GM18867 (cell line): ENCODE data around the gene SLC25A48.
A peak's percentile ranks its signal among the peaks of the same experiment; 100 is the strongest.
"Not testable (repeated sequence)": the region's sequence is repeated elsewhere in the genome, so short reads cannot be mapped to it uniquely, and the experiment has no call there.

Experiments
- ATAC-seq: cut with Tn5 transposase; IDR thresholded peaks from one replicate; pipeline ENCODE4 v1.9.1; 2021; ENCODE audit warnings: mild to moderate bottlenecking, moderate library complexity; ENCODE audit not compliant: unreplicated experiment

The SLC25A48 gene

GRCh38 chr5:135857630-135858311 lies 23.3 kb downstream of the SLC25A48 start:
- no peak for ATAC-seq

DNA sequence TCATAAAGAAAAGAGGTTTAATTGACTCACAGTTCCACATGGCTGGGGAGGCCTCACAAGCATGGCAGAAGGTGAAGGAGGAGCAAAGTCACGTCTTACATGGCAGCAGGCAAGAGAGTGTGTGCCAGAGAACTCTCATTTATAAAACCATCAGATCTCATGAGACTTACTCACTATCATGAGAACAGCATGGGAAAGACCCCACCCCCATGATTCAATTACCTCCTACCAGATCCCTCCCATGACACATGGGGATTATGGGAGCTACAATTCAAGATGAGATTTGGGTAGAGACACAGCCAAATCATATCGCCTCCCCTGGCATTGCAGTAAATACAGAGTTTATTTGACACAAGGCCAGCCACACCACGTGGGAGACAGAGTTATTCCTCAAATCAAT lies 24.7 kb downstream of the SLC25A48 start:
- ATAC-seq: not testable (repeated sequence)

DNA sequence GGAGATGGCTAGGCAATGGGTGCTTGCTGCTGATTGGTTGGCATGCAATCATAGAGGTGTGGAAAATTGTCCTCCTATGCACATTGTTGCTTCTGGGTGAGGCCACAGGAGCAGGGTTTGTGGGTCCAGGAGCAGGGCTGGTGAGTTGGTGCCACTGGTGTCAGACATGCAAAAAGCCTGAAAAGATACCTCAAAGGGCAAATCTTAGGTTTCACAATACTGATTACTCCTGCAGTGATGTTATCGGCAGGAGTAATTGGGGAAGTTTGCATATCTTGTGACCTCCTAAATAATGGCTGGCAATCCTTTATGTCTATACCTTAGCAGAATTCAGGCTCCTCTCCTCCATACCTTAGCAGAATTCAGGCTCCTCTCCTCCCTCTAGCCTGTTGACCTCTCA lies 25.2 kb downstream of the SLC25A48 start:
- no peak for ATAC-seq

DNA sequence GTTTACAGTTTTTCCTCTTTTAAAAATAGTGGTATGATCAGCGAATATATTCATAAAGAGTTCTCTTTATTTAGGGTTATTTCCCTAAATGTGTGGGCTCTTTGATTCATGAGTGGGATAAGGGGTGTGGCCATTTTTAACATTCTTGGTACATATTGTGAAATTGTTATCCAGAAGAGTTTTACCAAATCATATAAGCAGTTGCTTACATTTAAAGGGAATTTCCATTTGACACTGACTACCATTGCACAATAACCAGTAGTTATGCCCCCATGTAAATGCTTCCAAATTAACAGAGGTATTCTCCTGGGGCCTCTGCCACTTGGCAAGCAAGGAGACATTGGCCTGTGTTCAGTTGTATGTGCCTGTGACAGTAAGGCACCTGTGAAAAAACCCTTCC lies 27.2 kb downstream of the SLC25A48 start:
- ATAC-seq: no peak

GRCh38 chr5:135862086-135862485 lies 27.6 kb downstream of the SLC25A48 start:
- ATAC-seq: no peak

DNA sequence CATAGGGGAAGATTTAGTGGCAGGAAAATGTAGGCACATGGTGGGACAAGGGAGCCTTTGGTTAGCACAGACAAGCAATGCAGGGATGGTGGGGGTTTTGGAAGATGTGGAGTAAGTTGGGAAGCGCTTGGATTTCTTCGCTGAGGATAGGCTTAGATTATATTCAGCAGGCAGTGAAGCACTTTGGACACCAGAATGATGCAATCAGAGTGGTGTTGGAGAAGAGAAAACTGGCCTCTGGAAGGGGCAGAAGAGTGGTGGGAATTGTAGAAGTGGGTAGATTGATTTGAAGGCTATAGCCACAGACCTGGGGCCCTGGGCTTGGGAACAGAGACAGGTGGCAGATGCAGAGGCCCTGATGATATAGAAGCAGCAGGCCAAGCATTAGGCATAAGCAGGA lies 28.3 kb downstream of the SLC25A48 start:
- no peak for ATAC-seq

- ATAC-seq: no peak
Observed at GRCh38 chr5:135864503-135865435, 30.3 kb downstream of the SLC25A48 start.

DNA sequence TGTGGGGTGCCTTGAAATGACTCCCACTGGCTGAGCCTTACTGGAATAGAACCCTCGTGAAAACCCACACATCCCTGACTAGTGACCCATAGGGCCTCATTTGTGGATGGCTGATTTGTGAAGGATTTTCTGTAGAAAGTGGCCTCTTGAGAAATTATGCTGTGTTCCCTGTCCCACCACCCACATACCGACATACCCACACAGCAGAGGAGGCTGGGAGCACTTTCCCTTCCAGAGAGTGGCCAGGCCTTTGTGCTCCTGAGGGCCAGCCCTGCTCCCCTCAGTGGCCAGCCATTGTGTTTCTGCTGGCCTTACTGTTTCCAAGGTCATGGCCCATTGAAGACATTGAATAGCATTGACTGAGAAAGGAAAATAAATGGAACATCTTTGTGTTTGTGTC lies 31.6 kb downstream of the SLC25A48 start:
- ATAC-seq: no peak

DNA sequence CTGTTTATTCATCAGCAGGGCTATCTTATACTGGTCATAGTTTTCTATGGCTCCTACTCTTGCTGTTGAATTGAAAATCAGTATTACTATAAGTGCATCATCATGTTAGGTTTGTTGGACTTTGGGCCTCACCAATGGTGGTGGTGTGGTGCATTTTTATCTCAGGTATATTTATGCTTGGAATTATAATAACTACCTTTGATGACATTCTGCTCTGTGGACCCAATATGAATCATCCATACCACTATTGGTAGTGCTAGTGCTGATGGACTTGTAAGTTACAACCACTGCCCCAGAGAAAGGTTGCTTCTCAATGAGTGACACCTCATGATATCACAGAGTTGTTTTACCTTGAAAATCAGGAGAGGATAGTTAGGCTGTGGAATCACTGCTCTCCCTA lies 33.1 kb downstream of the SLC25A48 start:
- no peak for ATAC-seq

GRCh38 chr5:135868681-135869080 lies 34.2 kb downstream of the SLC25A48 start:
- no peak for ATAC-seq

GRCh38 chr5:135869276-135869675 lies 34.8 kb downstream of the SLC25A48 start:
- ATAC-seq: no peak

GRCh38 chr5:135869935-135870334 lies 35.5 kb downstream of the SLC25A48 start:
- no peak for ATAC-seq

DNA sequence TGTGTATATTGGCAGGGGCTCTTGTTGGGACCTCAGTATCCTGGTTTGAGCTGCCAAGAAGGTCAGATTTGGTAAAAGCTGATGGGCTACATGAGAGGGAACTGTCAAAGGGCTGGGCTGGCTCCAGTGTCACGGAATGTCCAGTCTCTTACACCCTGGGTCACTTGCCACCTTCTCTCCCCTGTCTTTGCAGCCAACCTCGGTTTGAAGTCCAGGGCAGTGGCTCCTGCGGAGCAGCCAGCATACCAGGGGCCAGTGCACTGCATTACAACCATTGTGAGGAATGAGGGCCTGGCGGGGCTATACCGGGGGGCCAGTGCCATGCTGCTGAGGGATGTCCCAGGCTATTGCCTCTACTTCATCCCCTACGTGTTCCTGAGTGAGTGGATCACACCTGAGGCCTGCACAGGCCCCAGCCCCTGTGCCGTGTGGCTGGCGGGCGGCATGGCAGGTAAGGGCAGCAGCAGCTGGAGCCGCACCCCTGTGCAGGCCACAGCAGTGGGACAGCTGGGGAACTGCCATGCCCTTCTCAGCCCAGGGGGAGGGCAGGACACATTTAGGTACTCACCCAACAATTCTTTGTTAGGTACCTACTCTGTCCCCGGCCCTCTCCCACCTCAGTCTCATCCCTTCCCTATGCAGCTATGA lies 36.9 kb downstream of the SLC25A48 start:
- ATAC-seq: no peak

- ATAC-seq: no peak
Observed at GRCh38 chr5:135873831-135874230, 39.4 kb downstream of the SLC25A48 start.

DNA sequence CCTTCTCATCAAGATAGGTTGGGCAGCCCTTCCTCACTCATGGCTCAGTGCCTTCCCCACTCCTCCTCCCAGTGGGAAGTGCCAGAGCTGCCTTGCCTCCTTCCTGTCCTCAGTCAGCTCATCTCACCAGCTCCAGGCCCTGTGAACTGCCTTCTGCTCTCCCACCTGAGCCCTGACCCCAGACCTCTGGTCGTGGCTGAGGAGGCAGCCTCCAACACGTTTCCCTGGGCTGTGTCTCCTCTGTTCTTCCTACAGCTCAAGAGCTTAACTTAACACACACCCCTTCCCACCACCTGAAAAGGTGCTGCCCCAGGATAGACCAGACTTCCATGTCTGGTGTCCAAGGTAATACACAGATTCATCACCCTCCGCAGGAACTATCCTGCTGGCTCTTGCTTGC lies 40.0 kb downstream of the SLC25A48 start:
- no peak for ATAC-seq

DNA sequence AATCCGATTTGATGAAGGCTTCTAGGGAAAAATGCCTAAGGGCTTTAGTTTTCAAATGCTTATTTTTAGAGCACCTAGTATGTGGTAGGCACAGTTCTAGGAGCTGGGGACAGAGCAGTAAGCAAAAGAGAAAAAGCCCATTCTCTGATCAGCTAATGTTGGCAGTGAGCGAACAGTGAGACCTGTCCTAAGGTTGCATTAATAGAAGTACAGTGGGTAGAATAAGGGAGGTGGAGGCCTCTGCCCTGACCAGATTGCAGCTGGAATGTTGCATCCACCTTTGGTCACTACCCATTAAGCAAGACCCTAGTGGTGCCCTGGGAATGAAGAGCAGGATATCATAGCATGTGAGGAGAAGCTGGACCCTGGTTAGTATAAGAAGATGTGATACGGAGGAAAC lies 41.1 kb downstream of the SLC25A48 start:
- ATAC-seq: no peak

DNA sequence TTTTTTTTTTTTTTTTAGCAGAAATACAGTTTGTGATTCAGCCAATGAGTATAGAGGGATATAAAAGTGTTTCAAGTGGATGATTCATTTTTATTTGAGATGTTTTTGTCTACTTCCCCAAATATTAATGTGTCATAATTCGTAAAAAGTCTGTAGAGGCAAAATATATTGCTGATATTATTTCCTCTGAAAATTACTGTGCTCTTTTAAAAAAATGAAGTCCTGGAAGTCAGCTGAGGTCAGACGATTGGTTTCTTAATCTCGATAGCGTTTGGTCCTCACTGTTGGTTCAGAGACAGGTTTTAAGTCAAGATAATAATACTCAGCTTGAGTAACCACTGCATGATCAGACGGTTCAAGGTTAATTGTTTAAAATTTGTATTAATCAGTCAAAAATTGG lies 41.7 kb downstream of the SLC25A48 start:
- ATAC-seq: no peak

DNA sequence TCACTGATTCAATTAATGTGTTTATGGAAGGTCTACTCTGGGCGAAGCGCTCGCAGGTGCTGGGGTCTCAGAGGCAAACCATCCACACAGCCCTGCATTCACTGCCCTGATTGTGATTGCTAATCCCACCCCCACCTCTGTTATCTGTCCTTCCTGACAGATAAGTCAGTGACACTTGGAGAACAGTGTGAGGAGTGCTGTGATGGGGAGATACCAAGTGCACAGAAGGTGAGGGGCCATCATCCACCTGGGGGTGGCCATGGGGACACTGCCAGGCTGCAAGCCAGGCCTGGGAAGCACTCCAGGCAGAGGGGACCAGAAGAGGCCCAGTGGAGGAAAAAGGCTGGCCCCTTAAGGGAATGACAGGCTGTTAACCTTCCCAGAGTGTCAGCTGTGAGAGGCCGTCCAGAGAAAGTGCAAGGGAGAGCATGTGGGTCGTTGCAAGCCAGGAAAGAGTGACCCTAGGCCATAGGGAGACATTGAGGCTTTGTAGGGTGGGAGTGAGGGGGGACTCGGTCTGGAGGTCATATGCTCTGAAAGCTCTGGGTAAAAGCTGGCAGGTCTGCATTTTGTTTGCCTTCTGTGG lies 43.2 kb downstream of the SLC25A48 start:
- no peak for ATAC-seq

GRCh38 chr5:135878156-135878620 lies 43.7 kb downstream of the SLC25A48 start:
- ATAC-seq: no peak

- ATAC-seq: no peak
Observed at GRCh38 chr5:135879591-135879990, 45.1 kb downstream of the SLC25A48 start.

- peak; percentile 69 for ATAC-seq
Observed at GRCh38 chr5:135880278-135880677, 45.8 kb downstream of the SLC25A48 start.
